OCI-LY7 (cell line): ENCODE measurements around the gene RSPH6A. TPM values are rescaled to one million over a fixed set of nuclear protein-coding genes. Genes with fewer than 3 reads are reported as not detected.

Experiments
- BruUV-seq: library from RNA; stranded (reverse); fragments of 400-500 nt; replicated peaks from 2 replicates; lab custom pipeline; 2021; lab: Mats Ljungman, UMichigan
- CTCF ChIA-PET: fragments of 300-600 bp; sonication (Branson Sonifier 250); formaldehyde crosslinking; loops from one replicate; lab custom pipeline; 2022; ENCODE audit warnings: antibody characterized with exemption; ENCODE audit not compliant: unreplicated experiment; lab: Charles Lee
- POLR2A ChIA-PET: fragments of 300-600 bp; sonication (Branson Sonifier 250); formaldehyde crosslinking; loops from one replicate; lab custom pipeline; 2022; ENCODE audit warnings: antibody characterized with exemption; lab: Charles Lee
- DNase-seq: peaks from one replicate; pipeline ENCODE4 v3.0.0-alpha.2; 2015; ENCODE audit warnings: low spot score
- H2AFZ ChIP-seq: fragments of 200-600 bp; sonication (generic), shearing (Covaris generic); 2 replicates; pipeline ENCODE4 v1.6.1; 2014; ENCODE audit warnings: mild to moderate bottlenecking, antibody characterized with exemption, low read length, moderate library complexity
- H3K27ac ChIP-seq: fragments of 200-600 bp; sonication (generic); 2 replicates; pipeline ENCODE4 v1.5.1; 2014; ENCODE audit warnings: mixed run types, low read depth, mild to moderate bottlenecking, moderate library complexity, low read length, inconsistent platforms; ENCODE audit not compliant: poor library complexity, severe bottlenecking
- H3K36me3 ChIP-seq: fragments of 200-600 bp; sonication (generic); 2 replicates; pipeline ENCODE4 v1.6.1; 2014; ENCODE audit warnings: mild to moderate bottlenecking, antibody characterized with exemption, low read length, moderate library complexity, mixed read lengths; ENCODE audit not compliant: insufficient read depth
- H3K4me1 ChIP-seq: fragments of 200-600 bp; sonication (generic); 2 replicates; pipeline ENCODE4 v1.5.1; 2014; ENCODE audit warnings: mild to moderate bottlenecking, low read length; ENCODE audit not compliant: insufficient read depth, poor library complexity, severe bottlenecking
- H3K4me2 ChIP-seq: fragments of 200-600 bp; sonication (generic); 2 replicates; pipeline ENCODE4 v1.6.1; 2014; ENCODE audit warnings: mild to moderate bottlenecking, low read length
- H3K4me3 ChIP-seq: fragments of 200-600 bp; sonication (generic); 2 replicates; pipeline ENCODE4 v1.5.1; 2014; ENCODE audit warnings: mild to moderate bottlenecking, low read depth, low read length; ENCODE audit not compliant: poor library complexity, severe bottlenecking
- H3K79me2 ChIP-seq: fragments of 200-600 bp; sonication (generic); 2 replicates; pipeline ENCODE4 v1.6.1; 2016; ENCODE audit warnings: low read depth, mild to moderate bottlenecking, low read length, moderate library complexity, mixed read lengths; ENCODE audit not compliant: insufficient read depth
- H3K9me2 ChIP-seq: fragments of 200-600 bp; sonication (generic); 2 replicates; pipeline ENCODE4 v1.6.1; 2016; ENCODE audit warnings: mild to moderate bottlenecking, low read length, mixed read lengths; ENCODE audit not compliant: insufficient read depth
- H3K9me3 ChIP-seq: fragments of 200-600 bp; sonication (generic); 2 replicates; pipeline ENCODE4 v1.6.1; 2014; ENCODE audit warnings: mild to moderate bottlenecking, mixed run types, low read length, mixed read lengths
- H4K20me1 ChIP-seq: fragments of 200-600 bp; sonication (generic); 2 replicates; pipeline ENCODE4 v1.6.1; 2014; ENCODE audit warnings: mild to moderate bottlenecking, antibody characterized with exemption, low read length, moderate library complexity, mixed read lengths; ENCODE audit not compliant: insufficient read depth
- EZH2phosphoT487 ChIP-seq: fragments of 200-600 bp; sonication (generic); IDR thresholded peaks from 2 replicates; pipeline ENCODE4 v1.6.1; 2018; ENCODE audit warnings: low read depth, borderline replicate concordance, mild to moderate bottlenecking, mixed run types, antibody characterized with exemption, low read length, moderate library complexity, mixed read lengths
- intact Hi-C: fragments of 100-400 bp; cut with micrococcal nuclease; formaldehyde crosslinking; loops from one replicate; pipeline ENCODE4 v1.10.0; 2022; ENCODE audit not compliant: unreplicated experiment
- total RNA-seq, 2 experiments: library from RNA; depleted of rRNA in 1 of 2; stranded (reverse); fragments of >200 nt in 1 of 2; shearing (Covaris generic) in 1 of 2; gene quantifications; 2 replicates each; pipeline ENCODE4 v1.2.3, GENCODE V29; 2014 to 2022
- TF ChIP-seq, protein P1 (sequence below): fragments of 200-600 bp; sonication (generic); conservative IDR thresholded peaks from 2 replicates; pipeline ENCODE4 v1.5.1; 2014; ENCODE audit warnings: mild to moderate bottlenecking, antibody characterized with exemption, low read length, moderate library complexity, mixed read lengths

The RSPH6A gene
- total RNA-seq, 2 experiments from 2014 or later, result 0.16 to 0.72 TPM

DNA sequence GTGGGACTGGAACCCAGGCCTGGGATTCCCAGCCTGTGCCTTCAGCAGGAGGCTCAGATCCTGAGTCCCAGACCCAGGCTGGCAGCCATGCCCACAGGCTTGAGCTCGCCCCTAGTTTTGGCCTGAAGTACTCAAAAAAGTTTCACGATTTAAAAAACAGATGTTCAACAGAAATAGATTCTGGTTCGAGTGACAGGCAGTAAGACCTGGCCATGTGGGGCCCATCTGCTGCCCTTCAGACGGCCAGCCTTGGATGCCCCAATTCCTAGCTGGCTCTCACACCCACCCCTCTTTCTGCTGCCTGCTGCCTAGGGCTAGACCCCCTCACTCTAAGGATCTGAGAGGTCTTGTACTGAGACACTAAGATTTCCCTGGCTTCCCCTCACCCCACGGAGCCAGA is 30.0 kb downstream of the RSPH6A start:
- CTCF ChIA-PET, result no interaction called here
- no peaks in the 10 kb centered on the region; the same call in 1 of the 2 replicates for H4K20me1 ChIP-seq

GRCh38 chr19:45784096-45784495 is 31.0 kb downstream of the RSPH6A start:
- ChIA-PET POLR2A (no interaction called here), CTCF (no interaction called here)
- no peaks in the 10 kb centered on the region; the same call in 1 of the 2 replicates for H4K20me1 ChIP-seq
- H3K79me2 ChIP-seq, result no peaks in the 10 kb centered on the region
- H3K9me3 ChIP-seq, result no peaks in the 10 kb centered on the region
- no peak overlapping the region for H3K4me3 ChIP-seq
- no peaks in the 10 kb centered on the region for H3K9me2 ChIP-seq
- no peak overlapping the region for H3K4me2 ChIP-seq
- peaks cover 5% of the 10 kb centered on the region for H3K4me1 ChIP-seq
- H3K36me3 ChIP-seq, result peaks cover 27% of the 10 kb centered on the region
- intact Hi-C loops, result no loop called here
- TF ChIP-seq, protein P1, sequence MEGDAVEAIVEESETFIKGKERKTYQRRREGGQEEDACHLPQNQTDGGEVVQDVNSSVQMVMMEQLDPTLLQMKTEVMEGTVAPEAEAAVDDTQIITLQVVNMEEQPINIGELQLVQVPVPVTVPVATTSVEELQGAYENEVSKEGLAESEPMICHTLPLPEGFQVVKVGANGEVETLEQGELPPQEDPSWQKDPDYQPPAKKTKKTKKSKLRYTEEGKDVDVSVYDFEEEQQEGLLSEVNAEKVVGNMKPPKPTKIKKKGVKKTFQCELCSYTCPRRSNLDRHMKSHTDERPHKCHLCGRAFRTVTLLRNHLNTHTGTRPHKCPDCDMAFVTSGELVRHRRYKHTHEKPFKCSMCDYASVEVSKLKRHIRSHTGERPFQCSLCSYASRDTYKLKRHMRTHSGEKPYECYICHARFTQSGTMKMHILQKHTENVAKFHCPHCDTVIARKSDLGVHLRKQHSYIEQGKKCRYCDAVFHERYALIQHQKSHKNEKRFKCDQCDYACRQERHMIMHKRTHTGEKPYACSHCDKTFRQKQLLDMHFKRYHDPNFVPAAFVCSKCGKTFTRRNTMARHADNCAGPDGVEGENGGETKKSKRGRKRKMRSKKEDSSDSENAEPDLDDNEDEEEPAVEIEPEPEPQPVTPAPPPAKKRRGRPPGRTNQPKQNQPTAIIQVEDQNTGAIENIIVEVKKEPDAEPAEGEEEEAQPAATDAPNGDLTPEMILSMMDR, result no peak
- no peak for TF ChIP-seq EZH2phosphoT487
- H2AFZ ChIP-seq, result no peak overlapping the region
- BruUV-seq, result no TSS peak
- no peak for DNase-seq
- H3K27ac ChIP-seq, result no peak overlapping the region

More for the DNA sequence above, 30.0 kb downstream of the RSPH6A start:
- no peak overlapping the region for H3K4me3 ChIP-seq
- H3K9me2 ChIP-seq, result no peaks in the 10 kb centered on the region
- no peak for DNase-seq
- H3K4me2 ChIP-seq, result no peak overlapping the region
- no peaks in the 10 kb centered on the region for H3K79me2 ChIP-seq
- intact Hi-C loops, result no loop called here
- H3K4me1 ChIP-seq, result no peaks in the 10 kb centered on the region
- no peak for TF ChIP-seq EZH2phosphoT487
- TF ChIP-seq, protein P1, result no peak
- POLR2A ChIA-PET, result no interaction called here
- no TSS peak for BruUV-seq
- H3K36me3 ChIP-seq, result peaks cover 33% of the 10 kb centered on the region
- H3K9me3 ChIP-seq, result no peaks in the 10 kb centered on the region
- no peak overlapping the region for H2AFZ ChIP-seq
- no peak overlapping the region for H3K27ac ChIP-seq
